Head of caudate nucleus (tissue), 42 donors: ENCODE measurements around the gene KRTAP20-3.
A peak's percentile ranks its signal among the peaks of the same experiment; 100 is the strongest.

Source experiments
- DNase-seq, 42 donors: peaks; one replicate each; pipeline versions ENCODE4 v3.0.0 to v3.0.0-alpha.2; 2020 to 2021; ENCODE audit warnings: mixed read lengths in 7 of 42
- intact Hi-C: fragments of 100-400 bp; cut with DNase I; formaldehyde crosslinking; loops from one replicate; pipeline ENCODE4 v1.15.0; 2022

Gene KRTAP20-3

GRCh38 chr21:30674312-30674711 lies 31.6 kb downstream of the KRTAP20-3 start:
- intact Hi-C loops = no loop called here
- peak in 33 of 42 donors; percentile 14 to 86 (median 46) for DNase-seq

- intact Hi-C loops = no loop called here
- no peak for DNase-seq
These were observed 34.1 kb downstream of the KRTAP20-3 start for GRCh38 chr21:30676737-30677136.

- no peak for DNase-seq
- intact Hi-C loops = no loop called here
These were observed 37.9 kb downstream of the KRTAP20-3 start for GRCh38 chr21:30680586-30680985.

- DNase-seq = no peak
- intact Hi-C loops = no loop called here
These were observed 41.8 kb downstream of the KRTAP20-3 start for GRCh38 chr21:30684506-30684905.

- intact Hi-C loops = no loop called here
- no peak for DNase-seq
These were observed 47.2 kb downstream of the KRTAP20-3 start for GRCh38 chr21:30689822-30690221.
